ENCODE measurements around the gene KCNIP3.

KCNIP3 gene

DNA sequence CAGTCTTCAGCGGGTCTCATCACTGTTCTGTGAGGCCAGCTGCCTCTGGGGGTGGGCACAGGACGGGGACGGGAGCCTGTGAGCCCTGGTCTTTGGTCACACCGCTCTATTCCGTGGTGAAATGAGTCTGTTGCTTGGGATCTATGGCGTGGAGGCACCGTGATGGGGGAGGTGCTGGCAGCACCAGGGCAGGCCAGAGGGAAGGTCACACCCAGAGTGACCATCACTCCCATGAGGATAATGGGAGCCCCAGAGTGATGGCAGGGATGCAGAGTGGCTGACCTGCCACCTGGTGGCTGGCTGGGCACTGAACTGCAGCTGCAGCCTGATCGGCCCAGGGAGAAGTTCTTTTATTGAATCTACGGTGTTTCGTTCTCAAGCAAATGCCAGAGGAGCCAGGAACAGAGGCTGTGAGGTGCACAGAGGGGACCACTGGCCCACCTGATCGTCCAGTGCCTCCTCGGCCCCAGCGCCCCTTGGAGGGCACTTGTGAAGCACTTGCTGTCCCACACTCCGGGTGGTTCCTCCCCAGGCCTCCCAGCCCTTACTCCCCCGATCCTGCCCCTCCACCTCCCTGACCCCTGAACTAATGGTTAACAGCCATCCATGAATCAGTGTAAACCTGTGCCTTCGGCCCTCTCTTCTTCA, 17.9 kb downstream of the KCNIP3 start:
- DNase-seq (ENCODE audit: low read depth), result no peak

- DNase-seq (ENCODE audit: low read depth), result no peak
Measured at GRCh38 chr2:95315801-95316411, 18.8 kb downstream of the KCNIP3 start.

DNA sequence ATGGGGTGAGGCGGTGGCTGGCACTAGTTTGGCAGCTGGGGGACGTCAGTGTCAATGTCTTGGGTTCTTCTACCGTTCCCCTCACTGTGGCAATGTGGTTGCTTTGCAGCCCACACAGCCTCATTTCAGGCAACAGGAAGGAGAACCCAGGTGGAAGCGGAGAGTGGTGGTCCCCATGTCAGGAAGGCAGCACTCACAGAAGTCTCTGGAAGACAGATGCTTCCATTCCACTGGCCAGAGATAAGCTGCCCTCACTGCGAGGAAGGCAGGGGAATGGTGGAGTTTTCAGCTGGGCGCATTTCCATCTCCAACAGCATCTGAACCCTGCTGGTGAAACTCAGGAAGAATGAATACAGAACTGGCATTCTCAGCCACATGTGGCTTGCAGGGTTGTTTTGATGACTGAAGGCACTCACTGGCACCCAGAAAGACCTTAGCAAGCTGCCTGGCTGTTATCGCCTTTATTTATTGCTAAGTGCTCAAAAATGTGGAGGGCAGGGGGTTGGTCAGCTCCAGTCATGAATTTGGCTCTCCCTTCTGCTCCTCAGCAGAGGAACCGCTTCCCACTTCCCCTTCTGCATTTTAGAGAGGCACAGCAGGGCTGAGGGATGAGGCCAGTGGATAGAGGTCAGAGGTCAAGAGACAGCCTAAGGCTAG, 19.4 kb downstream of the KCNIP3 start:
- DNase-seq (ENCODE audit: low read depth), result no peak

DNA sequence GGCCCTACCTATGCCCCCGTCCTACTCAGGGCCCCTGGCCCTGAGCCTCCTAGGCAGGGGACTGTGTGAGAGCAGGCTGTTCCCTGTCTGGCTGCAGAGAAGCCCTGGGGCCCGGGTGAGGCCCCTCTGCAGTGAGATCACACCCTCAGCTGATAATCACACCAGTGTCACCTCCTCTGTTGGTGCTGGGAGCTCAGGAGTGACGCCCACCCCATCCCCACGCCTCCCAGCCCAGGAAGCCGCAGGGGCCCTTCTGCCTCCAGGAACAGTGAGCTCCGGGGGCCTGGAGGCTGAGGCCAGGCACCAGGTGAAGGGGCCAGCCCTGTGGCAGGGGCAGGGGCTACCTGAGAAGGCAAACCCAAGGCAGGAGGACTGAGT, 20.0 kb downstream of the KCNIP3 start:
- no peak for DNase-seq (ENCODE audit: low read depth)

DNA sequence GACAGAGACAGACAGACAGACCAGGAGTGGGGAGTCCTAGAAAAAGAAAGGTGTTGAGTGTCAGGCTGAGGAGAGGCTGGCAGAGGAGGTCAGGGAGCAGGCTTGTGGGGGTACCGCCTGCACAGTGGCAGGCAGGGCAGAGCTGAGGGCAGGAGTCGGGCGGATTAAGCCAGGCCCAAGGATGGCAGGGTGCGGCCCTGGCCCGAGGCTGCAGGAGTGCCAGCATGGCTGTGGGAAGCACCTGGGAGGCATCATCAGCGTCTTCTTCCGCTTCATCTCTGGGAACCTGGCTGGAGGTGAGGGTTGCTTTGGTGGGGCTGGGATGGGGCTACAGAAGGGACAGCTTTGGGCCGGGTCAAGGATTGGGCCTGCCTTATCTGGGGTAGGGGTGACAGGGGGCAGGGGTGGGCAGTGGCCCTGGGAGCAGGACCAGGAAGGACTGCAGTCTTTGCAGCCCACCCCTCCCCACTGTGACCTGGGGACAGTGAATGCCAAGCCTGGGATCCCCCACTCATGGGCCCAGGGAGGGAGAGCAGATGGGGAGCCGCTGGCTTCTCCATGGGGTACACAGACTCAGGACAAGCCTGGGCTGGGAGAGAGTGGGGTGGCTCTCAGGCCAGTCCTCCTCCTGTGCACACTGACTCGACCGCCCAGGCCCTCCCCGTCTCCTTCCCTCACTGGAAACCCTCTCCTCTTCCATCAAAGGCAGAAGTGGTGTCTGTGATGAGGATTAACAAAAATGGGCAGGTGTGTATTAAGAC, 20.7 kb downstream of the KCNIP3 start:
- DNase-seq (ENCODE audit: low read depth), result no peak

DNA sequence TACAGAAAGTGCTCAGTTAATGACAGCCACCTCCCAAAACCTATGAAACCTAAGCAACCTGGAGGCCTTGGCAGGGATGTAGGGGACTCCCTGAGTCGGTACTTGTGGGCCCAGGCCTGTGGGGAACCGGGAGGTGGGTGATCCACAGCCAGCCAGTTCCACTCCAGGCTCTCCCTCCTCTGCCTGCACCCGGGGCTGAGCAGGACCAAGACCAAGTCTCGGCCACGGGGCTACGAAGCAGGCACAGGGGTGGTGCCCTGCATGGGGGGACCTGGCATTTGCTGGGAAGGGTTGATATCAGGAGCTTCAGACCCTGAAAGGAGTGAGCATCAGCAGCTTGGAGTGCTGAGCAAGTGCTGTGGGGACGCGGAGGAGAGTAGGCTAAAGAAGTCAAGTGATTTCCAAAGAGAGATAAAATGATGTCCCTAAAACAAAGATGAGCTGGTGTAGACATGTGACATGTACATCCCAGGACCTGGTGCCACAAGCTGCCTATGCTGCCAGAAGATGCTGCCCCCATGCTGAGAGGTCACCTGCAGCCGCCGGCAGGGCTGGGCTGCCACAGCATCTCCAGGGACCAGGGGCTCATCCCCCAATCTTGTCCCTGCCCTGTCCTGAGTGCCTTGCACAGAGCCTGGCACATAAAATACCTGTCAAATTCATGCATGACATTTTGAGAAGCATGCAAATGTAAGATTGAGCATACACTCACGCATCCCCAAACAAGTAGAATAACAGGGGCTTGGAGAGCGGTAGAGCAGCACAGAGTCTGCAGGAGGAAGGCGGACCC, 21.5 kb downstream of the KCNIP3 start:
- DNase-seq (ENCODE audit: low read depth), result no peak

- DNase-seq (ENCODE audit: low read depth), result no peak
Measured at GRCh38 chr2:95319481-95320343, 22.6 kb downstream of the KCNIP3 start.

DNA sequence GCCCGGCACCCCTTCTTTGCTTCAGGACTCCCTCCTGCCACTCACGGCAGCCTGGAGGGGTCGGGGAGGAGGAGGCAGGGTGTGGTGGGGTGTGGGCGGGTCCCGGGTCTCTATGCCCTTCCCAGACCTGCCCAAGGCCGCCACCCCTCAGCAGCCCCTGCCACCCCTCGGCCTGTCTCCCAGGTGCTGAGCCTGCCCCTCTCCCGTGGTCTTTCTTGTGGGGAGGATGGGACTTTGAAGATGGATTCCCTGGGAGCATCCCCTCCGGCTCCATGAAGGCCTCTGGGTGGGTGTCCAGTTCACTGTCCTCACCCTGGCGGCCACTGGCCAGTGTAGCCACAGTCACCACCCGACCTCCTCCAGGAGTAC, 23.2 kb downstream of the KCNIP3 start:
- DNase-seq (ENCODE audit: low read depth), result no peak

DNA sequence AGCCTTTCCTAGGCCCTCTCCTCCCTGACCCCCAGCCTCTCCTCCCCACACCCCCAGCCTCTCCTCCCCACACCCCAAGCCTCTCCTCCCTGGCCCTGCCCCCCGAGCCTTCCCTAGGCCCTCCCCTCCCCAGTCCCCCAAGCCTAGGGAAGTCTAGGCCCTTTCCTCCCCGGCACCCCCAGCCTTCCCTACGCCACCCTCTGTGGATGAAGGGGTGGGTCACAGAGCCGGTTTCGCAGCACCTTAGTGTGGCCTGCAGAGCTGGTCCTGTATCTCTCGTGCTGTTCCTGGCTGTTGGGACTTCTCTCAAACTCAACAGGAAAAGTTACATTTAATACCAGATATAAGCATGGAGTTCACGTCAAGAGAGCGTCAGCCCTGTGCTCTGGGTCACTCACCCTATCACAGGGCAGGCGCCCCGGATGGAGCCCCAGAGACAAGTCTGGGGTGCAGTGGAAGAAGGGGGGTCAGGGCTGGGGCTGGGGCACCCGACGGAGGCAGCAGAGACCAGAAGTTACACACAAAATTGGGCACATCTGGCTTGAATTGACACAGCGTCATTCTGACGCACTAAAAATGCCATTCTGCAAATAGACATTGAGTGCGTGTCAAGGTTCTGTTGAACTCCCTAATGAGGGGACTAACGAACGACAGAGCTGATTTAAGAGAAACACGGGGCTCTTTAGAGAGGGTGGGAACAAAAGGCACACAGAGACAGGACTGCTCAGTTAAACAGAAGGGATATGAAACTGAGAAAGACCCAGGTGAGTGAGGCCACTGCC, 24.0 kb downstream of the KCNIP3 start:
- DNase-seq (ENCODE audit: low read depth), result no peak

- no peak for DNase-seq (ENCODE audit: low read depth)
Measured at GRCh38 chr2:95323347-95324155, 26.4 kb downstream of the KCNIP3 start.

GRCh38 chr2:95325026-95325425, 27.9 kb downstream of the KCNIP3 start:
- DNase-seq (ENCODE audit: low read depth), result no peak

DNA sequence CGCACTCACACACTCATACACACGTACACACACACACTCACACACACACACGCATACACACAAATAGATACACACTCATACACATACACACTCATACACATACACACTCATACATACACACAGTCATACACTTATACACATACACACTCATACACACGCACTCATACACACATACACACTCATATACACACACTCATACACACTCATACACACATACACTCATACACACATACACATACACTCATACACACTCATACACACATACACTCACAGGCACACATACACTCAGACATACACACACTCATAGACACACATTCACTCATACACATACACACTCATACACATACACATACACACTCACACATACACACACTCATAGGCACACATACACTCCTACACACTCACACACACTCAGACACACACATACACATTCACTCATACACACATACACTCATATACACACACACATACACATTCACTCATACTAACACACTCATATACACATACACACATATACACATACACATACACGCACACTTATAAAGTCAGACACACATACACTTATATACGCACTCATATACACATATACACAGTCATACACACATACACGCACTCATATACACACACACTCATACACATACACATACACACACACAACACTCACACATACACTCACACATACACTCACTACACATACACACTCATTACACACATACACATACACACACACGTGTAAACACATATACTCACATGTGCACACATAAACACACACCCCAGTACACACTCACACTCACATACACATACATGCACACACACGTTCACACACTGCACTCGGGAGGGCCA, 28.7 kb downstream of the KCNIP3 start:
- DNase-seq (ENCODE audit: low read depth), result no peak

GRCh38 chr2:95326433-95327140, 29.4 kb downstream of the KCNIP3 start:
- DNase-seq (ENCODE audit: low read depth), result no peak

GRCh38 chr2:95327861-95328260, 30.7 kb downstream of the KCNIP3 start:
- no peak for DNase-seq (ENCODE audit: low read depth)

GRCh38 chr2:95328358-95329125, 31.4 kb downstream of the KCNIP3 start:
- DNase-seq (ENCODE audit: low read depth), result no peak

GRCh38 chr2:95329401-95329800, 32.3 kb downstream of the KCNIP3 start:
- DNase-seq (ENCODE audit: low read depth), result no peak

Data from amniotic epithelial cell (primary cell).